ENCODE results near the gene NRXN3. TPM values are rescaled to one million over a fixed set of nuclear protein-coding genes. Genes with fewer than 3 reads are reported as not detected.
A peak's percentile ranks its signal among the peaks of the same experiment; 100 is the strongest.
"Not testable (repeated sequence)": the region's sequence is repeated elsewhere in the genome, so short reads cannot be mapped to it uniquely, and the experiment has no call there.

NRXN3 gene
- total RNA-seq, 3 donors from 2014 or later = 2.1 to 27.3 (median 2.6) TPM

- H3K4me1 ChIP-seq (ENCODE audit: low read depth) = no peaks in the 10 kb centered on the region
- no peak for ATAC-seq
- DNase-seq = peak in 1 of 3 donors; percentile 35
- TF ChIP-seq CTCF (IDR thresholded peaks at IDR 0.05) = no peak
- H3K36me3 ChIP-seq (ENCODE audit: low read depth) = no peaks in the 10 kb centered on the region
- intact Hi-C loops (cut with DNase I, micrococcal nuclease) = no loop called here
- H3K9me3 ChIP-seq = no peaks in the 10 kb centered on the region
- no peak overlapping the region for H3K4me3 ChIP-seq
Measured at GRCh38 chr14:79011091-79011919, 841.1 kb downstream of the NRXN3 start.

GRCh38 chr14:79011920-79012204, 841.7 kb downstream of the NRXN3 start:
- TF ChIP-seq CTCF (IDR thresholded peaks at IDR 0.05) = no peak
- H3K4me1 ChIP-seq (ENCODE audit: low read depth) = no peaks in the 10 kb centered on the region
- DNase-seq (no peak), ATAC-seq (no peak)
- intact Hi-C loops (cut with DNase I, micrococcal nuclease) = no loop called here
- H3K36me3 ChIP-seq (ENCODE audit: low read depth) = no peaks in the 10 kb centered on the region
- H3K9me3 ChIP-seq = no peaks in the 10 kb centered on the region
- no peak overlapping the region for H3K4me3 ChIP-seq

- intact Hi-C loops (cut with DNase I, micrococcal nuclease) = no loop called here
- H3K4me3 ChIP-seq = no peak overlapping the region
- no peak for DNase-seq
- TF ChIP-seq CTCF (IDR thresholded peaks at IDR 0.05) = no peak
- ATAC-seq = no peak
- no peaks in the 10 kb centered on the region for H3K9me3 ChIP-seq
- H3K36me3 ChIP-seq (ENCODE audit: low read depth) = no peaks in the 10 kb centered on the region
- no peaks in the 10 kb centered on the region for H3K4me1 ChIP-seq (ENCODE audit: low read depth)
Measured at GRCh38 chr14:79016828-79017505, 846.8 kb downstream of the NRXN3 start.

- Histone ChIP-seq H3K4me1 (ENCODE audit: low read depth) (no peaks in the 10 kb centered on the region), H3K9me3 (no peaks in the 10 kb centered on the region), H3K4me3 (no peak overlapping the region), H3K36me3 (ENCODE audit: low read depth) (no peaks in the 10 kb centered on the region)
- DNase-seq (no peak), ATAC-seq (no peak)
- no peak for TF ChIP-seq CTCF (IDR thresholded peaks at IDR 0.05)
- intact Hi-C loops (cut with DNase I, micrococcal nuclease) = no loop called here
Measured at GRCh38 chr14:79017561-79017960, 847.4 kb downstream of the NRXN3 start.

- intact Hi-C loops (cut with DNase I, micrococcal nuclease) = no loop called here
Measured at GRCh38 chr14:79018836-79019235, 848.7 kb downstream of the NRXN3 start.

GRCh38 chr14:79019898-79020297, 849.7 kb downstream of the NRXN3 start:
- H3K4me1 ChIP-seq (ENCODE audit: low read depth); H3K9me3 ChIP-seq; H3K4me3 ChIP-seq; DNase-seq; ATAC-seq; H3K36me3 ChIP-seq (ENCODE audit: low read depth); intact Hi-C loops (cut with DNase I, micrococcal nuclease): not testable (repeated sequence)

More at GRCh38 chr14:79018836-79019235, 848.7 kb downstream of the NRXN3 start:
- Histone ChIP-seq H3K4me1 (ENCODE audit: low read depth) (no peaks in the 10 kb centered on the region), H3K9me3 (no peaks in the 10 kb centered on the region), H3K36me3 (ENCODE audit: low read depth) (no peaks in the 10 kb centered on the region), H3K4me3 (no peak overlapping the region)
- ATAC-seq (no peak), DNase-seq (no peak)
- no peak for TF ChIP-seq CTCF (IDR thresholded peaks at IDR 0.05)
